ENCODE measurements around the gene GET3. TPM values are rescaled to one million over a fixed set of nuclear protein-coding genes. Genes with fewer than 3 reads are reported as not detected.

Gene GET3
- total and polyA plus RNA-seq, 2 of the 4 experiments (the other 2 are of a cell fraction), result 129 to 152 TPM

GRCh38 chr19:12695096-12695495, 42.2 kb upstream of the GET3 start:
- Histone ChIP-seq H2AK5ac (ENCODE audit: low read depth, low read length) (no peak overlapping the region), H4K8ac (ENCODE audit: low read depth in 2 of 2, low read length in 2 of 2) (no peak overlapping the region), H2BK120ac (ENCODE audit: low read depth, low read length) (no peak overlapping the region), H4K5ac (ENCODE audit: low read depth, low read length) (no peak overlapping the region), H3K9ac (ENCODE audit: low read depth, low read length) (no peak overlapping the region), H2AFZ (replicated peaks; ENCODE audit: low read length, poor library complexity) (no peak overlapping the region), H3K4me1 (ENCODE audit: control insufficient read depth, insufficient read depth, low read length) (peaks cover 2% of the 10 kb centered on the region; the same call in 1 of the 2 replicates), H2BK20ac (ENCODE audit: low read depth, low read length) (no peak overlapping the region), H4K91ac (ENCODE audit: insufficient read depth, low read depth, low read length) (no peak overlapping the region), H3K79me1 (ENCODE audit: low read depth in 1 of 2, low read length in 2 of 2) (peaks cover 7 to 27% of the 10 kb centered on the region in 2 experiments), H3K36me3 (ENCODE audit: control insufficient read depth, insufficient read depth, low read length) (peaks cover 15% of the 10 kb centered on the region), H3K4me2 (ENCODE audit: low read depth, low read length) (no peak overlapping the region), H3K56ac (ENCODE audit: extremely low read depth, insufficient read depth, low read length) (no peak overlapping the region), H3K27ac (ENCODE audit: insufficient read depth, low read length) (no peak overlapping the region), H3K4ac (ENCODE audit: low read depth, low read length) (no peak overlapping the region), H3K4me3 (ENCODE audit: insufficient read depth, low read depth, low read length) (no peak overlapping the region), H3K27me3 (ENCODE audit: control insufficient read depth, insufficient read depth, low read length) (no peaks in the 10 kb centered on the region), H3K9me1 (ENCODE audit: insufficient read depth, low read length) (no peaks in the 10 kb centered on the region; the same call in 1 of the 2 replicates), H4K20me1 (ENCODE audit: insufficient read depth, low read length) (no peaks in the 10 kb centered on the region; the same call in 1 of the 2 replicates), H2BK5ac (ENCODE audit: low read depth, low read length, poor library complexity, severe bottlenecking) (no peak overlapping the region), H3K14ac (replicated peaks; ENCODE audit: low read depth, low read length) (no peak overlapping the region), H3K18ac (ENCODE audit: low read depth, low read length) (no peak overlapping the region), H3K23ac (ENCODE audit: low read depth, low read length) (no peak overlapping the region), H2BK15ac (ENCODE audit: low read depth, low read length) (no peak overlapping the region), H2AK9ac (replicated peaks; ENCODE audit: low read depth, low read length, poor library complexity) (no peak overlapping the region), H3K9me3 (ENCODE audit: control insufficient read depth, insufficient read depth, low read length) (no peaks in the 10 kb centered on the region)
- no peak for ATAC-seq (ENCODE audit: low read depth)
- TF ChIP-seq RAD21 (IDR thresholded peaks at IDR 0.05; ENCODE audit: low read length), result no peak
- no peak for TF ChIP-seq RCOR1 (IDR thresholded peaks at IDR 0.05; ENCODE audit: insufficient replicate concordance, low read length)
- no peak for TF ChIP-seq MAFK (IDR thresholded peaks at IDR 0.05; ENCODE audit: low read depth, low read length)
- TF ChIP-seq CHD1 (IDR thresholded peaks at IDR 0.05; ENCODE audit: low read depth, low read length), result no peak
- TF ChIP-seq MXI1 (IDR thresholded peaks at IDR 0.05; ENCODE audit: borderline replicate concordance, low read depth, low read length), result no peak
- TF ChIP-seq POLR2A (IDR thresholded peaks at IDR 0.05; ENCODE audit: low read depth, low read length), result no peak
- no peak for TF ChIP-seq MAZ (IDR thresholded peaks at IDR 0.05; ENCODE audit: borderline replicate concordance, low read depth, low read length)
- TF ChIP-seq RFX5 (IDR thresholded peaks at IDR 0.05; ENCODE audit: low read depth, low read length), result no peak
- BruUV-seq (replicated peaks), result no TSS peak
- DNase-seq, result no peak
- in situ Hi-C loops (cut with MboI; ENCODE audit: low sequenced_read_pairs), result no loop called here
- intact Hi-C loops (cut with micrococcal nuclease), result no loop called here
- WGBS, 2 experiments (ENCODE audit: extremely low coverage in 2 of 2, insufficient read length in 1 of 2), result no CpG with 5 or more reads among the region's 2 CpGs
- ChIA-PET CTCF (no interaction called here), POLR2A (ENCODE audit: unreplicated experiment) (interaction anchor here (0.8 kb wide), 1 partner anchor 84 kb away, joined by 3 read pairs; the partner anchor contains the start of genes ZNF490 and ZNF791)
- dilution Hi-C loops (cut with HindIII; ENCODE audit: low sequenced_read_pairs, unreplicated experiment), result no loop called here
